Parathyroid adenoma (tissue), 2 donors: ENCODE data around the gene ZFAND3.

Source experiments
- H2AFZ ChIP-seq: fragments of 300-600 bp; sonication (generic); one replicate; pipeline ENCODE4 v1.7.0; 2017; ENCODE audit warnings: antibody characterized with exemption, mild to moderate bottlenecking
- H3K27ac ChIP-seq: fragments of 300-600 bp; sonication (generic); one replicate; pipeline ENCODE4 v1.7.0; 2017
- H3K27me3 ChIP-seq: fragments of 300-600 bp; sonication (generic); one replicate; pipeline ENCODE4 v1.7.0; 2017; ENCODE audit warnings: low read length; ENCODE audit not compliant: control insufficient read depth, insufficient read depth
- H3K36me3 ChIP-seq: fragments of 300-600 bp; sonication (generic); one replicate; pipeline ENCODE4 v1.7.0; 2017; ENCODE audit warnings: low read length; ENCODE audit not compliant: control insufficient read depth, insufficient read depth
- H3K4me1 ChIP-seq: fragments of 300-600 bp; sonication (generic); one replicate; pipeline ENCODE4 v1.7.0; 2017; ENCODE audit warnings: control low read depth
- H3K4me2 ChIP-seq: fragments of 300-600 bp; sonication (generic); one replicate; pipeline ENCODE4 v1.7.0; 2017; ENCODE audit warnings: low read length
- H3K4me3 ChIP-seq: fragments of 300-600 bp; sonication (generic); one replicate; pipeline ENCODE4 v1.7.0; 2017; ENCODE audit warnings: low read depth, low read length
- H3K79me2 ChIP-seq: fragments of 300-600 bp; sonication (generic); one replicate; pipeline ENCODE4 v1.7.0; 2017; ENCODE audit warnings: control low read depth
- H3K9ac ChIP-seq: fragments of 300-600 bp; sonication (generic); one replicate; pipeline ENCODE4 v1.7.0; 2017; ENCODE audit warnings: mild to moderate bottlenecking
- H3K9me3 ChIP-seq: fragments of 300-600 bp; sonication (generic); one replicate; pipeline ENCODE4 v1.7.0; 2017; ENCODE audit warnings: low read length; ENCODE audit not compliant: control insufficient read depth
- TF ChIP-seq, protein P1 (sequence below): fragments of 300-600 bp; sonication (generic); IDR thresholded peaks from one replicate; pipeline ENCODE4 v1.7.0; 2017; ENCODE audit warnings: antibody characterized with exemption, mild to moderate bottlenecking
- donor health status: primary hyperparathyroidism.

The ZFAND3 gene

GRCh38 chr6:37940074-37940847 lies 120.7 kb downstream of the ZFAND3 start:
- TF ChIP-seq, protein P1, sequence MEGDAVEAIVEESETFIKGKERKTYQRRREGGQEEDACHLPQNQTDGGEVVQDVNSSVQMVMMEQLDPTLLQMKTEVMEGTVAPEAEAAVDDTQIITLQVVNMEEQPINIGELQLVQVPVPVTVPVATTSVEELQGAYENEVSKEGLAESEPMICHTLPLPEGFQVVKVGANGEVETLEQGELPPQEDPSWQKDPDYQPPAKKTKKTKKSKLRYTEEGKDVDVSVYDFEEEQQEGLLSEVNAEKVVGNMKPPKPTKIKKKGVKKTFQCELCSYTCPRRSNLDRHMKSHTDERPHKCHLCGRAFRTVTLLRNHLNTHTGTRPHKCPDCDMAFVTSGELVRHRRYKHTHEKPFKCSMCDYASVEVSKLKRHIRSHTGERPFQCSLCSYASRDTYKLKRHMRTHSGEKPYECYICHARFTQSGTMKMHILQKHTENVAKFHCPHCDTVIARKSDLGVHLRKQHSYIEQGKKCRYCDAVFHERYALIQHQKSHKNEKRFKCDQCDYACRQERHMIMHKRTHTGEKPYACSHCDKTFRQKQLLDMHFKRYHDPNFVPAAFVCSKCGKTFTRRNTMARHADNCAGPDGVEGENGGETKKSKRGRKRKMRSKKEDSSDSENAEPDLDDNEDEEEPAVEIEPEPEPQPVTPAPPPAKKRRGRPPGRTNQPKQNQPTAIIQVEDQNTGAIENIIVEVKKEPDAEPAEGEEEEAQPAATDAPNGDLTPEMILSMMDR: no peak
- no peak overlapping the region for H3K27ac ChIP-seq
- no peak overlapping the region for H3K4me3 ChIP-seq
- H3K4me2 ChIP-seq: no peak overlapping the region
- no peak overlapping the region for H2AFZ ChIP-seq
- no peaks in the 10 kb centered on the region for H3K27me3 ChIP-seq
- H3K4me1 ChIP-seq: no peaks in the 10 kb centered on the region
- no peaks in the 10 kb centered on the region for H3K36me3 ChIP-seq
- no peaks in the 10 kb centered on the region for H3K9me3 ChIP-seq
- H3K79me2 ChIP-seq: peaks cover 15% of the 10 kb centered on the region
- no peak overlapping the region for H3K9ac ChIP-seq

DNA sequence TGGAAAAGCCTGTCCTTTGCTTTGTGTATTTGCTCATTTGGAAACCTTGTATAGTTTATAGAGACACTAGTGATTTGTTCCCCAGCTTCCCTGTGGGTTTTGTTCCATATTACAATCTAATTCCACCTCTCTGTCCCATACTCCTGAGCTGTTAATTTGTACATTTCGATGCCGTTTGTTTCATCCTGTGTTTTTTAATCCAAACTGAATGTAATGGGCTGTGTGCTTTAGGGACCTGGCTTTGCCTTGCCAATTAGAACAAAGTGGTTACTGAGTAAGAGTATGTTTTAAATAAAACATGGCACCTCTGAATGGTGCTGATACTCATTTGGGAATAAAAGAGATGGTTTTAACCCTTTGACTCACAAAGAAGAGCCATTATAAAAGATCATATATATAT lies 122.3 kb downstream of the ZFAND3 start:
- Histone ChIP-seq H2AFZ (no peak overlapping the region), H3K4me1 (no peaks in the 10 kb centered on the region), H3K79me2 (peaks cover 17% of the 10 kb centered on the region), H3K27ac (no peak overlapping the region), H3K4me2 (no peak overlapping the region), H3K9me3 (no peaks in the 10 kb centered on the region), H3K9ac (no peak overlapping the region), H3K36me3 (no peaks in the 10 kb centered on the region), H3K4me3 (no peak overlapping the region), H3K27me3 (no peaks in the 10 kb centered on the region)
- TF ChIP-seq, protein P1: no peak

DNA sequence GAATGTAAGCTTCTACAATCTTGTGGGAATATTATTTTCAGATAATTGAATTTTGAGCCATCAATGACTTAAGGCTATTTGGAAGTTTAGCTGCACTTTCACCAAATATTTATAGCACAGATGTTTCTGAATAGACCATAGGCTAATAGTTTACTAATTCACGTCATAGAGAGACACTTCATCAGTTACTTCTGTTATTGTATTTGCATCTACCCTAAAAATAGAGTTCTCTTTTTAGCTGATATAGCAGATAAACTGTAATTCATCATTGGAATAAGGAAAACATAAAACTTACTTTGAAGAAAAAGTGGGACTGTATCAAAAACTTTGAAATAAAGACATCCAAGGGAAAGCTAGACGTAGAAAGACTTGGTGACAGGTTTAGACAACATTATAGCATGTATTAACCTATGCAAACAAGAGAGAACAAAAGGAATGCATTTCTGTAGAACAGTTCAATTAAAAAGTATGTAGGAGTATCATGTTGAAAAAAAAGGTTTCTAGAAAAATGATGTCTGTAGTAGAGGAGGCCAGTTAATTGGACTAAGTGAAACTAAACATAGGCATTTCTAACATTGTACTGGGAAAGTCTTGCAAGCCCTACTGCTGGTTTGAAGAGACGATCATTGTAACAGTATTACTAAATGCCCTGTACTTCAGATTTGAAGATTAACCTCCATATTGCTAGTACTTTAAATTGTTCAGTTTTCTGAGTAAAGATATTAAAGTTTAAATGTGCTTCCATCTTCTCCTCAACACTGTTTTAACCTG lies 123.3 kb downstream of the ZFAND3 start:
- Histone ChIP-seq H3K79me2 (peaks cover 17% of the 10 kb centered on the region), H3K9me3 (no peaks in the 10 kb centered on the region), H2AFZ (no peak overlapping the region), H3K9ac (no peak overlapping the region), H3K27me3 (no peaks in the 10 kb centered on the region), H3K4me1 (no peaks in the 10 kb centered on the region), H3K4me3 (no peak overlapping the region), H3K4me2 (no peak overlapping the region), H3K36me3 (no peaks in the 10 kb centered on the region), H3K27ac (no peak overlapping the region)
- TF ChIP-seq, protein P1: no peak

- H3K9ac ChIP-seq: no peak overlapping the region
- H3K4me2 ChIP-seq: no peak overlapping the region
These were observed 124.0 kb downstream of the ZFAND3 start for GRCh38 chr6:37943436-37944058.

More at GRCh38 chr6:37943436-37944058, 124.0 kb downstream of the ZFAND3 start:
- H3K4me1 ChIP-seq: no peaks in the 10 kb centered on the region
- no peak overlapping the region for H2AFZ ChIP-seq
- TF ChIP-seq, protein P1: no peak
- no peaks in the 10 kb centered on the region for H3K27me3 ChIP-seq
- H3K4me3 ChIP-seq: no peak overlapping the region
- H3K79me2 ChIP-seq: peaks cover 20% of the 10 kb centered on the region
- no peaks in the 10 kb centered on the region for H3K36me3 ChIP-seq
- no peaks in the 10 kb centered on the region for H3K9me3 ChIP-seq
- H3K27ac ChIP-seq: no peak overlapping the region
